ENCODE data around the gene C2orf76.

GRCh38 chr2:119415630-119416029 is 49.0 kb upstream of the C2orf76 start:
- TF ChIP-seq CTCF (IDR thresholded peaks at IDR 0.05) (no peak), EP300 (IDR thresholded peaks at IDR 0.05) (no peak), RNF2 (IDR thresholded peaks at IDR 0.05; ENCODE audit: borderline replicate concordance, low read depth) (no peak), CHD2 (IDR thresholded peaks at IDR 0.05; ENCODE audit: low read length, partially characterized antibody) (no peak), POLR2A (IDR thresholded peaks at IDR 0.05; ENCODE audit: low read length) (no peak), NFE2L2 (conservative IDR thresholded peaks at IDR 0.05; ENCODE audit: low read length) (no peak), CEBPB (IDR thresholded peaks at IDR 0.05) (no peak), E2F6 (IDR thresholded peaks at IDR 0.05; ENCODE audit: borderline replicate concordance, low read depth) (no peak), SREBF2 (IDR thresholded peaks at IDR 0.05) (no peak), REST (IDR thresholded peaks at IDR 0.05) (no peak), KDM1A (IDR thresholded peaks at IDR 0.05; ENCODE audit: low read depth) (no peak)

Data from A549 (cell line).